HG02623 (cell line): ENCODE data around the gene ULBP3.
"Not testable (repeated sequence)": the region's sequence is repeated elsewhere in the genome, so short reads cannot be mapped to it uniquely, and the experiment has no call there.

Experiments used
- ATAC-seq: cut with Tn5 transposase; IDR thresholded peaks from one replicate; pipeline ENCODE4 v1.9.1; 2021; ENCODE audit warnings: moderate library complexity; ENCODE audit not compliant: unreplicated experiment

Gene ULBP3

GRCh38 chr6:150017186-150017521 is 51.8 kb downstream of the ULBP3 start:
- ATAC-seq: not testable (repeated sequence)

DNA sequence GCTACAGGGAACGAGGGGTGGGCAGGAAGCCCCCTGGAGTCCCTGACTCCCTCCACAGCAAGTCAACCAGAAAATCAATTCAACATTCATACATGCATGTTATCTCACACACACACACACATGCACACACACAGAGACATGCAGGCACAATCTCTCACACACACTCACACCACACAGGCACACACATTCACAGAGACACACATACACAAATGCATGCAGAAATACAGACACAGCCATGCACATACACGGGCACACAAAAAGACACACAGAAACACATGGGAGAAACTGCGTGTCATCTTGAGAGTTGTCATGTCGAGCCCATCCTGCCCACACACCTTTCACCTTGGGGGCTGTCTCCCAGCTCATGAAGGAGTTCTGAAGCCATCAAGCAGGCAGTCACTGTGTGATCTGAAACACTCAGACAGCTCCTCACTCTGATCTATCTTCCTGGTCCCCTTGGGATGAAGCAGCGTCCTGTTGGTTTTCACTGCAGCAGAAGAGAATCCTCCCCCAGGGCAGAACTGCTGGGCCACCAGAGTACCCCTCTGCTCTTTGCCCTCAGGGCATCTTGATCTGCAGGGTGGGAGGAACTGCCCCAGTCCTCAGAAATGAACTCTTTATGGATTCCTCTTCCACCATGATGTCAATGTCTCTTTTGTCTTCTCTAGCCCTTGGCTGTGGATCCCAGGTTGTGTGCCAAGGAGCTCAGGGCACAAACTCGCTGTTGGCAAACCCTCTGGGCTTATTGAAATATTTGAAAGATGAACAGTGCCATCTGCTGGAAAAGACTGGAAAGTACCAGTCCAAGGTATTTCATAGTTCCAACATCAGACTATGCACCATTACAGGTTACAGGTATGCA is 52.4 kb downstream of the ULBP3 start:
- ATAC-seq: no peak

DNA sequence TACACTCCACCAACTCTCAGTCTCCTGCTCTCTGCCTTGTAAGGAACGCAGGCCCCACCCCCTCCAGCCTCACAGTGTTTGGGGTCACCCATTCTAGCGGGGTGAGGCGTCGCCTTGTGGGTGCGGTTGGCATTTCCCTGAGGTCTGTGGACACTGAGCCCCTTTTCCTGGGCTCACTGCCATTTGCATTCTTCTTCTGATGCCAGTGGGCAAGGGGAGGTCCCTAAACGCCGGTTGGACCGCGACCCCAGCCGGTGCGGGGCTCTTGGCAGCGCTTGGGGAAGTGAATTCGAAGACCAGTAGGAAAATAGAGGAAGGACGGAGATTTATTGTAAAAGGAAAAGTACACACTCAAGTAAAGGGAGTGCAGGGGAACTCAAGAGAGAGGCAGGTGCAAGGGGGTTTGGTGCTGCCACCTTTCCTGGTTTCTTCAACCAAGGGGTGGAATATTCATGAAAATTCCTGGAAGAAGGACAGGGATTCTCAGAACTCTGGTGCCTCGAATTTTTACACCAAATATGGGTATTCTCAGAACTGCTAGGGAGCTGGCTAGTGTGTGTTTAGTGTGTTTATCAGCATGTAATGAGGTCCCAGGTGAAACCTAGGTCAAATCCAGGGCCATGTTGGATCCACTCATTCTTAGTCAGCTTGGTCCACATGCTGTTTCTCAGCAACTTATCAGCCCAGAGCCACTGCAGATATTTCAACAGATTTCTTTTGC is 53.5 kb downstream of the ULBP3 start:
- not testable (repeated sequence) for ATAC-seq

DNA sequence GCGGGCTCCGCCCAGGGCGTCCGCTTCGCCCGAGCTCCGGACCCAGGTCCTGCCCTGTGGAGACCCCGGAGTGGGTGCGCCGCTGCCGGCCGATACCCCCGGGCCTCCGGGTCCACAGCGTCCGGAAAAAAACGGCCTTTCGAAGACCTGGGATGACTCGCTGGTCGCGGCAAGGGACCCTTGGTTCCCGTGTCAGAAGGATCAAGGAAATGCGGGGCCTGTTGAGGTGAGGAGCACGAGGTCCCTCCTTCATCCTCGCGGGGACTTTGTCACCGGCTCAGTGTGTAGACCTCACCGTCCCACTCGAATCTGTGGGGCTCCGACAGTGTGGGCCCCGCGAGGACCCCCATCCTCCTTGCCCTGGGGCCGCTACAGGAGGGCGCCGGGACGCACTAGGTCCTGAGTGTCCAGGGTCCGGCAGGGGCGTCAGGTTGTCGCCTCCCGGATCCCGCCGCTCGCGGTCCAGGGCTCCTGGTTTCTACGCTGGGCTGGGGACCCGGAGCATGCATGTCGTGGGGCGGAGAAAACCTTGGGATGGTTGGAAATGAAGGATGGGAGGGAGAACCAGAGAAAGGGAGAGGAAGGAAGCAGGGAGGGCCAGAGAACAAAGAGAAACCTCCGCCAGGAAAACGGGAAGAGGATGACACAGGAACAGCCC is 54.2 kb downstream of the ULBP3 start:
- not testable (repeated sequence) for ATAC-seq

DNA sequence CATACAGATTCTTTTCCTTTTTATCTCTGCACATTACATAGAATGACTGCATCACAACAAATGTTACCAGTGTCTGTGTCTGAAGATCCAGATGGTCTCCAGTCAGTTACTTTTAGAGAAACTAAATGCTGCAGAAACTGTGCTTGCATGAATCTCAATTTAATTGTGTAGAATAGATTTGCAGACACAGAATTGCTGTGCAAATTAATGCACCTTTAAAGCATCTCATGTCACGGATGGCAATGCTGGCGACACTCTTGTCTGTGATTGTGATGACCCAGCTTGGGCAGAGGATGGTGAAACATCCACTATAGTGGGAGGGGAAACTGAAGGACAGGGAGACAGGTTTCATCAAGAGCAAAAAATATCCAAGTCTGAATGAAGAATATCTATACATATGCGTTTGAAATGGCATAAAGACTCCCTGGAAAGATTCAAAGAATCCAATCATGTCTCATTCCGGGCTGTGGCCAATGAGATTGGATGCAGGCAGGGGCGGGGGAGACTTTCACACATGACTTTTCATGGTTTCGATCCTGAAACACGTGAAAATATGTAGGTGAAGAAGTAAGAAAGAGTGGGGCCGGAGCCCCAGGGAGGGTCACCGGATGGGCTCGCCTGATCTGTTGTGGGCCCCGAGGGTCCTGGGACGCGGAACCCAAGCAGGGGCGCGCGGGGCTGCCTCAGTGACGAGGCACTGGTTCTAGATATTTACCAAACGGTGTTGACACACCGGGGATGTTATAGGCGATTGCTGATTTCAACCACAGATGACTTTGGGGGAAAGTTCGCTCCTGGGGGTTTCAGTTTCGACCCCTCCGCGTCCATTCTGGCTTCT is 54.9 kb downstream of the ULBP3 start:
- not testable (repeated sequence) for ATAC-seq

GRCh38 chr6:150012846-150013784 is 55.8 kb downstream of the ULBP3 start:
- not testable (repeated sequence) for ATAC-seq
